ENCODE data around the gene ENTPD7.

DNA sequence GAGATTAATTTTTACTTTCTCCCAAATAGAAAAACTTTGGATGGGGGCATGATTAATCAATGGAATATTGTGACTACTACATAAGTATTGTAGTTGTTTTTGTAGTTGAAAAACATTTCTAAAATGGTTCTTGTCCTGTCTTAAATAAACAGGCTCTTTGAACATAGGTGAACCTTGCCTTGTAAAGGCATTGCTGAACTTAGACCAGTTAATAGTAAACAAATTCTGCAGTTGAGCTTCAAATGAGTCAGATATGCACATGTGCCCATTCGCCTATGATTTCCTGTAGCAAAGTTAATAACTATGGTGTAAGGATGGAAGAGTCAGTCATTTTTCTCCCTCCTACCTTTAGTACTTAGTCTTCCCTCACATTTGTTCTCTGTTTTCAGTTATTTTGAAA, 95.4 kb downstream of the ENTPD7 start:
- TF ChIP-seq, protein P1, sequence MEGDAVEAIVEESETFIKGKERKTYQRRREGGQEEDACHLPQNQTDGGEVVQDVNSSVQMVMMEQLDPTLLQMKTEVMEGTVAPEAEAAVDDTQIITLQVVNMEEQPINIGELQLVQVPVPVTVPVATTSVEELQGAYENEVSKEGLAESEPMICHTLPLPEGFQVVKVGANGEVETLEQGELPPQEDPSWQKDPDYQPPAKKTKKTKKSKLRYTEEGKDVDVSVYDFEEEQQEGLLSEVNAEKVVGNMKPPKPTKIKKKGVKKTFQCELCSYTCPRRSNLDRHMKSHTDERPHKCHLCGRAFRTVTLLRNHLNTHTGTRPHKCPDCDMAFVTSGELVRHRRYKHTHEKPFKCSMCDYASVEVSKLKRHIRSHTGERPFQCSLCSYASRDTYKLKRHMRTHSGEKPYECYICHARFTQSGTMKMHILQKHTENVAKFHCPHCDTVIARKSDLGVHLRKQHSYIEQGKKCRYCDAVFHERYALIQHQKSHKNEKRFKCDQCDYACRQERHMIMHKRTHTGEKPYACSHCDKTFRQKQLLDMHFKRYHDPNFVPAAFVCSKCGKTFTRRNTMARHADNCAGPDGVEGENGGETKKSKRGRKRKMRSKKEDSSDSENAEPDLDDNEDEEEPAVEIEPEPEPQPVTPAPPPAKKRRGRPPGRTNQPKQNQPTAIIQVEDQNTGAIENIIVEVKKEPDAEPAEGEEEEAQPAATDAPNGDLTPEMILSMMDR (IDR thresholded peaks at IDR 0.05) = no peak
- TF ChIP-seq POLR2A (IDR thresholded peaks at IDR 0.05) = no peak
